Measurements from ENCODE around the gene VOPP1. TPM values are rescaled to one million over a fixed set of nuclear protein-coding genes. Genes with fewer than 3 reads are reported as not detected.
"Not testable (repeated sequence)": the region's sequence is repeated elsewhere in the genome, so short reads cannot be mapped to it uniquely, and the experiment has no call there.

Gene VOPP1
- total RNA-seq, 4 donors from 2014 or later, result 23.7 to 42.1 (median 37.5) TPM

DNA sequence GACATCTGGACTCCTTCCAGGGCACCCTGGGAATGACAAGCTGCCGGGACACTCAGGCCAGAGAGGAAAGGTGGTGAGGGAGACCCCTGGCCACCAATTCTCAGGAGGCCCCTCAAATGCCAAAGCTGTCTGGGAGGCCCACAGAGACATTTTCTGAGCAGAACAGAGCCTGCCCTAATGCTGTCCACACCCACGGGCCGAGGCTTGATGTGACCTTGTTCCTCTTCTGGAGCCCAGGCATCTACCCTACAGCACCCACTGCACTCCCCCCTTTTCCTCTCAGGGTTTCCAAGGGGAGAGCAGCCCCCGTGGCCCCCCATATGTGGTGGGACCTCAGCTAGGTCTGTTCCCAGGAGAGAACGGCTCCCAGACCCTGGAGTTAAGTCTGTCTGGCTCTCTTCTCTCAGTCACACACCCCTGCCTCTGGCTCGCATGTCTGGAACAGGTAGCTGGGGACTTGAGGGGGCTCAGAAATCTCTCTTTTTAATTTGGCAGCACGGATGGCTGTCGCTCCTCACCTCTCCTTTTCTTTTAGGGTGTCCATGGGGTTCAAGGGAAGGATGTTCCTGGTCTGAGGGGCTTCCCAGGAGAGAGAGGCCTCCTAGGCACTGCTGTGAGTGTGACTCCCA is 16.8 kb upstream of the VOPP1 start:
- intact Hi-C loops (cut with DNase I), result no loop called here
- WGBS, result 74% methylated on average over 5 of the region's 8 CpGs
- Histone ChIP-seq H3K27ac (replicated peaks in 1 of 4) (no peak overlapping the region), H3K27me3 (peaks cover 0 to 8% (median 0%) of the 10 kb centered on the region in 4 donors), H3K4me1 (peaks cover 0 to 10% (median 5%) of the 10 kb centered on the region in 4 donors), H3K4me3 (no peak overlapping the region), H3K36me3 (no peaks in the 10 kb centered on the region), H3K9me3 (no peaks in the 10 kb centered on the region)
- DNase-seq (ENCODE audit: extremely low spot score), result peak; percentile 90
- no peak for TF ChIP-seq EP300 (IDR thresholded peaks at IDR 0.05)
- TF ChIP-seq, protein P1, sequence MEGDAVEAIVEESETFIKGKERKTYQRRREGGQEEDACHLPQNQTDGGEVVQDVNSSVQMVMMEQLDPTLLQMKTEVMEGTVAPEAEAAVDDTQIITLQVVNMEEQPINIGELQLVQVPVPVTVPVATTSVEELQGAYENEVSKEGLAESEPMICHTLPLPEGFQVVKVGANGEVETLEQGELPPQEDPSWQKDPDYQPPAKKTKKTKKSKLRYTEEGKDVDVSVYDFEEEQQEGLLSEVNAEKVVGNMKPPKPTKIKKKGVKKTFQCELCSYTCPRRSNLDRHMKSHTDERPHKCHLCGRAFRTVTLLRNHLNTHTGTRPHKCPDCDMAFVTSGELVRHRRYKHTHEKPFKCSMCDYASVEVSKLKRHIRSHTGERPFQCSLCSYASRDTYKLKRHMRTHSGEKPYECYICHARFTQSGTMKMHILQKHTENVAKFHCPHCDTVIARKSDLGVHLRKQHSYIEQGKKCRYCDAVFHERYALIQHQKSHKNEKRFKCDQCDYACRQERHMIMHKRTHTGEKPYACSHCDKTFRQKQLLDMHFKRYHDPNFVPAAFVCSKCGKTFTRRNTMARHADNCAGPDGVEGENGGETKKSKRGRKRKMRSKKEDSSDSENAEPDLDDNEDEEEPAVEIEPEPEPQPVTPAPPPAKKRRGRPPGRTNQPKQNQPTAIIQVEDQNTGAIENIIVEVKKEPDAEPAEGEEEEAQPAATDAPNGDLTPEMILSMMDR (IDR thresholded peaks at IDR 0.05), result no peak
- TF ChIP-seq POLR2AphosphoS5 (IDR thresholded peaks at IDR 0.05), result no peak
- TF ChIP-seq POLR2A (IDR thresholded peaks at IDR 0.05; ENCODE audit: low read depth), result no peak

DNA sequence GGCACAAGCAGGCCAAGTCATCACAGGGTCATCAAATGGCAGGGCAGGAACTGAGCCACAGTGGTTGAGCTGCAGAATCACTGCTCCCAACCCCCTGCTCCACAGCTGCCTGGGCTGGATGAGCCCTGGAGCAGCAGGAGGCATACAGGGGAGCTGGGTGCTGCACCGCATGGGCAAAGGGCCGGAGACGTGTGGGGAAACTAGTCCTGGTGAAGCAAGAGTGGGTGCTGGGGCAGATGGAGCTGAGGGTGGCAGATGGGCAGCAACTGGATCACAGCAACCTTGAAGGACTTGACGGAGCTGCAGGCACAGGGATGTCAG is 16.0 kb upstream of the VOPP1 start:
- Histone ChIP-seq H3K36me3 (no peaks in the 10 kb centered on the region), H3K27me3 (peaks cover 0 to 8% (median 0%) of the 10 kb centered on the region in 4 donors), H3K9me3 (no peaks in the 10 kb centered on the region), H3K27ac (replicated peaks in 1 of 4) (no peak overlapping the region), H3K4me3 (no peak overlapping the region), H3K4me1 (peaks cover 0 to 3% (median 3%) of the 10 kb centered on the region in 4 donors)
- TF ChIP-seq EP300 (IDR thresholded peaks at IDR 0.05), result no peak
- TF ChIP-seq POLR2A (IDR thresholded peaks at IDR 0.05; ENCODE audit: low read depth), result no peak
- TF ChIP-seq, protein P1 (IDR thresholded peaks at IDR 0.05), result no peak
- no peak for TF ChIP-seq POLR2AphosphoS5 (IDR thresholded peaks at IDR 0.05)
- WGBS, result 90% methylated on average over 4 of the region's 4 CpGs
- intact Hi-C loops (cut with DNase I), result no loop called here
- DNase-seq (ENCODE audit: extremely low spot score), result peak; percentile 57

DNA sequence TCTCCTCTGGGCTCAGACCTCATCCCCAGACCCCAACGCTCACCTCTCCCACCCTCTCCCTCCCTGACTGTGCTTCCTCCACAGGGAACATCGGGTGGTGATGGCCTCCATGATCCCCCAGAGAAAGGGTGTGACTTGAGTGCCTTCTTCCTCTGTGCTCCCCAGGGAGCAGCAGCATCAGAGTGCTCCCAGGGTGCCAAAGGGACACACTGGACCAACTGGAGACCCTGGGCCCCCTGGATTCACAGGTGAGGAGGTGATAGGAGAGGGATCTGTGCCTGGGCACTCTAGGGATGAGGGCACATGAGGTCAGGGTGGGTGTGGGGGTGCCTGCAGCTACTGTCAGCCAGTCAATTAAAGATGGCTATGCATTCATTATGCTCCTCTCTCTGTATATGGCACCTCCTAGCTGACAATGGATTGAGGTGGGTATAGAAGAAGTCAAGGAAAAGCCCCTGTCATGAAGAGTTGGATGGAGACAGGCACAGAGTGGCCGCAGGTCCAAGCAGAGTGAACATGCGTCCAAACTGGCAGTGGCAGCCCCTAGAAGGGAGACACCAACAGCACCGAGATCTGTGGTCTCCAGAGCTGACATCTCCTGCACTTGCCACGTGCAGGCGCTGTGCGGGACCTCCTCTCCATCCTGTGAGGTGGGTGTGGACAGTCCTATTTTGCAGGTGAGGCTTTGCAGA is 15.5 kb upstream of the VOPP1 start:
- Histone ChIP-seq H3K27ac (replicated peaks in 1 of 4) (no peak overlapping the region), H3K9me3 (no peaks in the 10 kb centered on the region), H3K27me3 (peaks cover 0 to 8% (median 0%) of the 10 kb centered on the region in 4 donors), H3K4me3 (no peak overlapping the region), H3K36me3 (no peaks in the 10 kb centered on the region), H3K4me1 (no peaks in the 10 kb centered on the region)
- intact Hi-C loops (cut with DNase I), result no loop called here
- TF ChIP-seq EP300 (IDR thresholded peaks at IDR 0.05) (no peak), POLR2A (IDR thresholded peaks at IDR 0.05; ENCODE audit: low read depth) (no peak), POLR2AphosphoS5 (IDR thresholded peaks at IDR 0.05) (no peak)
- TF ChIP-seq, protein P1 (IDR thresholded peaks at IDR 0.05), result no peak
- WGBS, result 85% methylated on average over 5 of the region's 8 CpGs
- peak; percentile 87 for DNase-seq (ENCODE audit: extremely low spot score)

DNA sequence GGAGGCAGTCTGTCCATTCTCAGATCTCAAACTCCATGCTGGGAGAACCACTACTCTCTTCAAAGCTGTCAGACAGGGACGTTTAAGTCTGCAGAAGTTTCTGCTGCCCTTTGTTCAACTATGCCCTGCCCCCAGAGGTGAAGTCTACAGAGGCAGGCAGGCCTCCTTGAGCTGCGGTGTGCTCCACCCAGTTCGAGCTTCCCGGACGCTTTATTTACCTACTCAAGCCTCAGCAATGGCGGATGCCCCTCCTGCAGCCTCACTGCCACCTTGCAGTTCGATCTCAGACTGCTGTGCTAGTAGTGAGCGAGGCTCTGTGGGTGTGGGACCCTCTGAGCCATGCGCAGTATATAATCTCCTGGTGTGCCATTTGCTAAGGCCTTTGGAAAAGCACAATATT is 10.4 kb upstream of the VOPP1 start:
- DNase-seq (ENCODE audit: extremely low spot score); H3K27me3 ChIP-seq; H3K4me3 ChIP-seq; intact Hi-C loops (cut with DNase I); H3K36me3 ChIP-seq; H3K27ac ChIP-seq (replicated peaks in 1 of 4); H3K4me1 ChIP-seq; H3K9me3 ChIP-seq: not testable (repeated sequence)
- WGBS, result 93% methylated on average over 9 of the region's 9 CpGs

DNA sequence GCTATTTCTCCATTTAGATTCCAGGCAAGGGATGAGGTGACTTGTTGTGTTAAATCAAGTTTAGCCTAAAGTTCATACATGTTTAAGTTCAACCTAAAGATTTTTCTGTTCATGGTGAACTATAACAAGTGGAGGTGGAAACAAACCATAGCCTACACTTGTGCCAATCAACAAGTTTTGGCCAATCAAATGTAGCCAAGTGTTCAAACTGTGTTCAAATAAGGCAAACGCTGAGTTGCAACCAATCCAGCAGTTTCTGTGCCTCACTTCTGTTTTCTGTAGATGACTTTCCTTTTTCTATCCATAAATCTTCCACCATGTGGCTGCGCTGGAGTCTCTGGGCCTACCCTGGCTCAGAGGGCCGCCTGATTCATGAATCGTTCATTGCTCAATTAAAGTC is 4.5 kb upstream of the VOPP1 start:
- WGBS, result 90% methylated on average over 4 of the region's 4 CpGs
- H3K36me3 ChIP-seq, result no peaks in the 10 kb centered on the region
- no peak for DNase-seq (ENCODE audit: extremely low spot score)
- no peaks in the 10 kb centered on the region for H3K27me3 ChIP-seq
- intact Hi-C loops (cut with DNase I), result loop anchor here (10.0 kb wide), 1 partner anchor 212 kb away; the partner anchor contains the start of gene LANCL2
- H3K4me1 ChIP-seq, result peaks cover 20 to 28% (median 23%) of the 10 kb centered on the region in 4 donors
- H3K4me3 ChIP-seq, result no peak overlapping the region
- no peak for TF ChIP-seq POLR2AphosphoS5 (IDR thresholded peaks at IDR 0.05)
- TF ChIP-seq EP300 (IDR thresholded peaks at IDR 0.05), result no peak
- H3K27ac ChIP-seq (replicated peaks in 1 of 4), result no peak overlapping the region
- no peaks in the 10 kb centered on the region for H3K9me3 ChIP-seq
